Colonic mucosa (tissue), 4 donors: ENCODE data around the gene TLE2. TPM values are rescaled to one million over a fixed set of nuclear protein-coding genes. Genes with fewer than 3 reads are reported as not detected.

Experiments used
- DNase-seq: peaks from one replicate; pipeline ENCODE4 v3.0.0-alpha.2; 2020
- H3K27ac ChIP-seq: fragments of 200-600 bp; one replicate; pipeline ENCODE4 v1.8.0; 2021
- H3K27me3 ChIP-seq: fragments of 200-600 bp; one replicate; pipeline ENCODE4 v1.8.0; 2021
- H3K36me3 ChIP-seq: fragments of 200-600 bp; one replicate; pipeline ENCODE4 v1.8.0; 2021
- H3K4me1 ChIP-seq: fragments of 200-600 bp; one replicate; pipeline ENCODE4 v1.8.0; 2021; ENCODE audit warnings: mild to moderate bottlenecking
- H3K4me3 ChIP-seq: fragments of 200-600 bp; one replicate; pipeline ENCODE4 v1.8.0; 2021
- H3K9ac ChIP-seq, 2 donors: one replicate each; pipeline ENCODE4 v1.7.0; 2013; ENCODE audit warnings: control low read depth in 2 of 2, low read depth in 2 of 2, low read length in 2 of 2
- H3K9me3 ChIP-seq: fragments of 200-600 bp; one replicate; pipeline ENCODE4 v1.8.0; 2021
- intact Hi-C: fragments of 100-400 bp; cut with DNase I; formaldehyde crosslinking; loops from one replicate; pipeline ENCODE4 v1.14.1; 2022
- total RNA-seq, 2 donors: library from RNA; stranded (reverse); fragmentation: NEBNext Ultra II Directional in 1 of 2; extraction: Animal tissue kit (Norgen Biotek cat#: 25700) in 1 of 2; gene quantifications; one replicate each; pipeline ENCODE4 v1.2.1, GENCODE V29; 2021
- TF ChIP-seq, protein P1 (sequence below): fragments of 200-600 bp; IDR thresholded peaks from one replicate; pipeline ENCODE4 v1.8.0; 2022; ENCODE audit warnings: antibody characterized with exemption, mild to moderate bottlenecking
- donor health status: healthy.
- donor health status: DM: no; HTN: no; CAD: no.
- donor health status: DM: no; HTN: no; CAD: no.

TLE2 gene
- total RNA-seq, 2 donors from 2014 or later = 42.8 to 52.4 TPM

- Histone ChIP-seq H3K9me3 (no peaks in the 10 kb centered on the region), H3K4me3 (no peak overlapping the region), H3K9ac (no peak overlapping the region), H3K36me3 (no peaks in the 10 kb centered on the region), H3K4me1 (no peaks in the 10 kb centered on the region), H3K27ac (no peak overlapping the region), H3K27me3 (no peaks in the 10 kb centered on the region)
- TF ChIP-seq, protein P1, sequence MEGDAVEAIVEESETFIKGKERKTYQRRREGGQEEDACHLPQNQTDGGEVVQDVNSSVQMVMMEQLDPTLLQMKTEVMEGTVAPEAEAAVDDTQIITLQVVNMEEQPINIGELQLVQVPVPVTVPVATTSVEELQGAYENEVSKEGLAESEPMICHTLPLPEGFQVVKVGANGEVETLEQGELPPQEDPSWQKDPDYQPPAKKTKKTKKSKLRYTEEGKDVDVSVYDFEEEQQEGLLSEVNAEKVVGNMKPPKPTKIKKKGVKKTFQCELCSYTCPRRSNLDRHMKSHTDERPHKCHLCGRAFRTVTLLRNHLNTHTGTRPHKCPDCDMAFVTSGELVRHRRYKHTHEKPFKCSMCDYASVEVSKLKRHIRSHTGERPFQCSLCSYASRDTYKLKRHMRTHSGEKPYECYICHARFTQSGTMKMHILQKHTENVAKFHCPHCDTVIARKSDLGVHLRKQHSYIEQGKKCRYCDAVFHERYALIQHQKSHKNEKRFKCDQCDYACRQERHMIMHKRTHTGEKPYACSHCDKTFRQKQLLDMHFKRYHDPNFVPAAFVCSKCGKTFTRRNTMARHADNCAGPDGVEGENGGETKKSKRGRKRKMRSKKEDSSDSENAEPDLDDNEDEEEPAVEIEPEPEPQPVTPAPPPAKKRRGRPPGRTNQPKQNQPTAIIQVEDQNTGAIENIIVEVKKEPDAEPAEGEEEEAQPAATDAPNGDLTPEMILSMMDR = no peak
- intact Hi-C loops = no loop called here
- no peak for DNase-seq
These were observed 24.6 kb downstream of the TLE2 start for GRCh38 chr19:3004522-3004921.

- TF ChIP-seq, protein P1 = no peak
- intact Hi-C loops = no loop called here
- no peaks in the 10 kb centered on the region for H3K36me3 ChIP-seq
These were observed 26.0 kb downstream of the TLE2 start for GRCh38 chr19:3003046-3003445.

GRCh38 chr19:3001235-3001800, 27.8 kb downstream of the TLE2 start:
- H3K27ac ChIP-seq = no peak overlapping the region
- DNase-seq = no peak
- TF ChIP-seq, protein P1 = no peak
- no peaks in the 10 kb centered on the region for H3K9me3 ChIP-seq
- H3K4me1 ChIP-seq = no peaks in the 10 kb centered on the region
- intact Hi-C loops = no loop called here
- no peaks in the 10 kb centered on the region for H3K36me3 ChIP-seq
- H3K4me3 ChIP-seq = no peak overlapping the region
- no peaks in the 10 kb centered on the region for H3K27me3 ChIP-seq
- H3K9ac ChIP-seq = no peak overlapping the region

More at GRCh38 chr19:3003046-3003445, 26.0 kb downstream of the TLE2 start:
- no peaks in the 10 kb centered on the region for H3K4me1 ChIP-seq
- no peaks in the 10 kb centered on the region for H3K9me3 ChIP-seq
- DNase-seq = no peak
- H3K27ac ChIP-seq = no peak overlapping the region
- no peaks in the 10 kb centered on the region for H3K27me3 ChIP-seq
- H3K9ac ChIP-seq = no peak overlapping the region
- H3K4me3 ChIP-seq = no peak overlapping the region

- no peak overlapping the region for H3K27ac ChIP-seq
- DNase-seq = no peak
- H3K36me3 ChIP-seq = no peaks in the 10 kb centered on the region
- intact Hi-C loops = no loop called here
- H3K9me3 ChIP-seq = no peaks in the 10 kb centered on the region
- TF ChIP-seq, protein P1 = no peak
- H3K27me3 ChIP-seq = no peaks in the 10 kb centered on the region
- H3K4me3 ChIP-seq = no peak overlapping the region
- H3K4me1 ChIP-seq = no peaks in the 10 kb centered on the region
- no peak overlapping the region for H3K9ac ChIP-seq
These were observed 30.4 kb downstream of the TLE2 start for GRCh38 chr19:2998642-2999041.

- Histone ChIP-seq H3K9me3 (no peaks in the 10 kb centered on the region), H3K4me3 (no peak overlapping the region), H3K36me3 (no peaks in the 10 kb centered on the region), H3K9ac (no peak overlapping the region), H3K4me1 (no peaks in the 10 kb centered on the region), H3K27me3 (no peaks in the 10 kb centered on the region), H3K27ac (no peak overlapping the region)
- intact Hi-C loops = no loop called here
- TF ChIP-seq, protein P1 = no peak
- DNase-seq = no peak
These were observed 31.4 kb downstream of the TLE2 start for GRCh38 chr19:2997720-2998119.
